Body of pancreas (tissue), 4 donors: ENCODE measurements around the gene HEMGN.

Experiments
- CTCF ChIP-seq, 7 experiments: fragments of 450-650 bp in 4 of 7; fragments of 200-600 bp in 3 of 7; sonication (generic) in 3 of 7; IDR thresholded peaks; one replicate each; pipeline ENCODE4 v1.5.1; 2016 to 2019; ENCODE audit warnings: antibody characterized with exemption in 7 of 7
- POLR2A ChIP-seq, 3 donors: fragments of 450-650 bp; IDR thresholded peaks; one replicate each; pipeline ENCODE4 v1.6.1; 2016; ENCODE audit warnings: antibody characterized with exemption in 3 of 3, mild to moderate bottlenecking in 2 of 3

DNA sequence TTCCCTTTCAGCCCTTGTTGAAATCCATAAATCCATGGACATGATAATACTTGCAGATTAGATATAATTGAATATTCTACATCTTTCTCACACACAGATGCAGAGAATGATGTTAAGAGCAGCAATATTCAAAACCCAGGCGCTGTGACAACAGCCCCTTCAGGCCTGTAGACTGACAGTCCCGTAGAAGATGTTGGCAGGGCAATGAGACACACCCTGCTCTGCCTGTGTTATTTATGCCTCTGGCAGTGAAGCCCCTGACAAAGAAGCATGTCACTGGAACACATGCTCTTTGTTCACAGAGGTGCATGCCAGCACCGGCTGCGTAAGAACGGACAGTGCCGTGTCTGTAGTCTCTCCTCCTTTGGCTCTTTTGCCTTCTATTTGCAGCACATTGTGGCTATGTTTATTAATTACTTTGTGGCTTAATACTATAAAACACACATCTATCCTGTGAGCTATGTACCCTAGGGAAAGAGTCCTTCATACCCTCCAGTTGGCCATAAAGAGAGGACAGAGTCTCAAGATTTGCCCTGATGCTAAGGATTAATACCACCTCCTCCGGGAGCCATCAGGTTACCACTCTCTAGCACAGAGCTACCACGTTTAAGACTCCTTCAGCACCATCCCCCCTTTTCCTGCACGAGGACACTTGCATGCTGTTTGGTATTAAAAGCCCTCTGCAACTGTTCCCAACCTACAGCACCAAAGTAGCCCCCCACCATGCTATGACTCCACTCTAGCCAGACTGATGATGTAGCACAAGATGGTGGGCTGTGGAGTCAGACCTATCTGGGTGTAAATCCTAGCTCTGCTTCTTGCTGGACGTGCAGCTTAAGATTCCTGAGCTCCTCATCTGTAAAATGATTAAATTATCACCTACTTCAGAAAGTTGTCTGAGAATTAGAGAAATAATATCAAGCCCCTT lies 43.2 kb upstream of the HEMGN start:
- TF ChIP-seq CTCF (IDR thresholded peaks at IDR 0.05): no peak
- TF ChIP-seq POLR2A (IDR thresholded peaks at IDR 0.05): no peak
